ENCODE data around the gene PHKA1.
"Not testable (repeated sequence)": the region's sequence is repeated elsewhere in the genome, so short reads cannot be mapped to it uniquely, and the experiment has no call there.

PHKA1 gene

DNA sequence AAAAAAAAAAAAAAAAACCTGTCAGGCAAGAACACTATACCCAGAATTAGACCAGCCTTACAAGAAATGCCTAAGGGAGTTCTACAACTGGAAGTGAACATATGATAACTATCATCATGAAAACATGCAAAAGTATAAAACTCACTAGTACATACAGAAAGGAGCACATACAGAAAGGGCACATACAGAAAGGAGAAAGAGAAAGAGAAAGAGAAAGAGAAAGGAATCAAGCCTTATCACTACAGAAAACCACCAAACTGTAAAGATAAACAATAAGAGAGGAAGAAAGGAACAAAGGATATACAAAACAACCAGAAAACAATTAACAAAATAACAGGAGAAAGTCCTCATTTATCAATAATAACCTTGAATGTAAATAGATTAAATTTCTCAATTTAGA, 50.4 kb downstream of the PHKA1 start:
- DNase-seq, result no peak

DNA sequence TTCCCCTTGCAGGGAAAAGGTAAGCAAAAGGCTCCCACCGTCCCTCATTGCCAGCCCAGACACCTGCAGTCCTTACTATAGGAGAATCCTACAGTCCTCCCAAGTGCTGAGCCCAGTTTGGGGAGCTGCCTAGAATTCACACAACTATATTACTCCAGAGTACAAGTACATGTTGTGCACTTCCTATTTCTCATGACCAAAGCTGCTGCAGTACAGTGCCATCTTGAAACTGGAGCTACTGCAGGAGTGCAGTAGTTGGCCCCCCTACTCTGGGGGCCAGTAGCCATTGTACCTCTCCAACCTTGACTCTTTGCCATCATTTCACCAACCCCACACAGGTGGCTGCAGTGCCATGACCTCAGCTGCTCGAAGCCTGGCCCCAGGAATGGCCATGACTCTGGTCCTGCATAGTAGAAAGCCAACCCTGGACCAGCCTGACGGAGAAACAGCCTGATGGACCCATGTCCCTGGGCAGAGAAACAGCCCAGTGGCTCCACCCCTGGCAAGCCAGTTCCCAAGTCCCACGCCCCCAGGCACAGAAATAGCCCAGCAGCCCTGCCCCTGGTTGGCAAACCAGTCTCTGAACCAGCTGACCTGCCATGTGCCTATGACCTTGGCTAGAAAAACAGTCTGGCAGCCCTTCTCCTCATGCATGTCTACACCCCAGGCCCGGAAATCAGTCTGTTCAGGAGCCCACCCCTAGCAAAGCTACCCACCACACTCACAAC, 51.9 kb downstream of the PHKA1 start:
- no peak for DNase-seq

DNA sequence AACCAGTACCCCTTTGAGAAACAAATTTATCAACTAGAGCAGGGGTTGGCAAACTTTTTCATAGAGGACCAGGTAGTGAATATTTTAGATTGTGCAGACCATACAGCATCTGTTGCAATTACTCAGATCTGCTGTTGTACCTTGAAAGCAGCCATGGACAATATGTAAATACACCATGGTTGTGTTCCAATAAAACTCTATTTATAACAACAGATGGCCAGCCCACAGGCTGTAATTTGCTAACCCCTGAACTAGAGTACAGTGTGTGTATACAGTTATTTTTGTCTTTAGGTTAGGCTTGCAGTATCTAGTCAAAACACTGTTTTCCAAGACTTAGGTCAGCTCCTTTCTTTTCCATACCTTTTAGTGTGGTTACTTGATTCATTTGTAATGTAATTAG, 54.4 kb downstream of the PHKA1 start:
- no peak for DNase-seq

DNA sequence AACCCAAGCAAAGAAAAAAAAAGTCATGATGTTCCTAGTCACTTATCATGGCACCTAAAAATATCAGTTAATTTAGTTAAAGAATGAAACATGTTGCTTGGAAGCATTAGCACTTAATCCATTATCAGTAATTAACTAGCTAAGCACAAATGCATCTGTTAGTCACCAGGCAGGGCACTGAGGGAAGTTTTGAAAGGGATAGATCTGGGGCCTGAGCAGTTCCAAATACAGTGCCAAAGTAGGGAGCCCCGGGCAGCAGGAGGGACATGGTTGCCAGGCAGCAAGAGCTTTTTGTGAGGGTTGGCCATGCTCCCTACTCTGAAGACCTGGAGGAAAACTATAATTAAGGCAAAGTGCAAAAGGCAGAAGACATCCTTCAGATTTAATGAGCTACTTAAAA, 62.0 kb downstream of the PHKA1 start:
- no peak for DNase-seq

DNA sequence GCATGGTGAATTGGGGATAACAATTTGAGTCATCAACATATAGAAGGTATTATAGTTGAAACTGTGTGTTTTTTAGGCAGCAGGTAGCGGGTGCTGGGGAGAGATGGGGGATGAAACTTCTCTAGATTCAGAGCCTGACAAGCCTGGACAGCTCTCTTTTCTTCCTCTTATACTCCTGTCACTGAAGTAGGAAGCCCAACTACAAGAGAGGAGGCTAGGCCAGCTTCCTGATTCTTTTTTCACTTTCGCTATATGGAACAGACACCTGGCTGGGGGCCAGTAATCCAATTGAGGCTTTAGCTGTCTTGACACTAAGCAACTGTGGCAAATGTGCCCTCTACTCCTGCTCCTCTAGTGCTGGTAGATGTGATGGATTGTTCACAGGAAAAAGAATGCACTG, 69.2 kb downstream of the PHKA1 start:
- peak; percentile 1 for DNase-seq

DNA sequence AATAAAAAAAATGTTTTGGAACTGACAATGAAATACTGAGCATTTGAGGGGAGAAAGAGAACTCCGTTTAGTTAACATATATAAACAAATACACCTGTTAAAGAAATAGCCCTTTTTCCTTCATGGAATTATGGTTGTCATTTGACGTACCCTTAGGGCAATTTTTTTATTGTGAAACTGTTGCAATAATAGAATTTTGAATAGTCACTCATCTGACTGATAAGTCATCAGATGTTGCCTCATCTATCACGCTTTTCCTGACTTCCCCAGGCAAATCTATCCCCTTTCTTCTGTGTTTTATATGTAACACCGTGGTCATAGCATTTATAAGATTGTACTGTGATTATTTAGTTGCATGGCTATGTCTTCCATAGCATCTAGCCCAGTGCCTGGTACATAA, 72.5 kb downstream of the PHKA1 start:
- DNase-seq, result no peak

DNA sequence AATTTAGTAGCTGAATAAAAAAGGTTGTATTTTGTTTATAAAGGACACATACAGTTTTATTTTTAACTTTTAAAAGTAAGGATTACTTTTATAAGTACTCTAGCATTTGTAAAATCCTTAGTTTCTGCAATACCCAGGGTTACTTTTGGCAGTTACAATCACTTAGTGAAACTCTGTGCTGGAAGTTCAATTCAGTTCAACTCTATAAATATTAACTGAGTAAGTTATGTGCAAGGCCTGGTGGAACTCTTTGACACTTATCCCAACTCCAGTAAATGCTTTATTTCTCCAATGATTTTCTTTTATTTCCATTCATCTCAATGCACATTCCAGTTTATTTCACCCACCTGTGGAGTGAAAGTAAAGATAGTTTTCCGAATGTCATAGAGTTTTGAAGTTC, 78.2 kb downstream of the PHKA1 start:
- no peak for DNase-seq

DNA sequence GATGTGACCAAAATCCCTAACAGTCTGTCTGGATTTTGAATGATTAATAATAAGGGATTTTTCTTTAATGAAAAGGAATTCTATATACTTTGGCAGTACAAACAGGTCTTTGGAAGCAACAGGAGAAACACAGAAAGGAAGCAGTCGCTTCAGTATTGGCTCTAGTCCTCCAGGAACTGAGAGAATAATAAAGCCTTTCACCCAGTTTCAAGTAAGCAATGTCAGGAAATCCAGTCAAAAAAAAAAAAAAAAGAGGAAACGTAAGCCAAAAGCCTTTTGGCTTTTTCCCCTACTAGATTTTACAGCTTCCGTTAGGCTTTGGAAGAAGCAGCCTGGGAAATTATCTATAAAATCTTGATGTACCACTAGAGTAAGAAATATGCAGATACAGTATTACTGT, 79.8 kb downstream of the PHKA1 start:
- DNase-seq, result no peak

DNA sequence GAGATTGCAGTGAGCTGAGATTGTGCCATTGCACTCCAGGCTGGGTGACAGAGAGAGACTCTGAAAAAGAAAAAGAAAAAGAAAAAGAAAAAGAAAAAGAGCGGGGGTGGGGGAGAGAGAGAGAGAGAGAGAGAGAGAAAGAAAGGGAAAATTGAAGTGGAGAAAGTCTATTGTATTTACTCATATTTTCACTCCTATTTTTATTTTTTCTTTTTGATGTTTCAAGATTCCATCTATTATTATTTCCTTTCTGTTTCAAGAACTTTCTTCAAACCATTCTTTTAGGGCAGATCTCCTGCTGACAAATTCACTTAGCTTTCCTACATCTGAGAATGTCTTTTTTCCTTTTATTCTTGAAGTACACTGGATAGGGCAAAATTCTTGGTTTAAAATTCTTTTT, 83.9 kb downstream of the PHKA1 start:
- no peak for DNase-seq

DNA sequence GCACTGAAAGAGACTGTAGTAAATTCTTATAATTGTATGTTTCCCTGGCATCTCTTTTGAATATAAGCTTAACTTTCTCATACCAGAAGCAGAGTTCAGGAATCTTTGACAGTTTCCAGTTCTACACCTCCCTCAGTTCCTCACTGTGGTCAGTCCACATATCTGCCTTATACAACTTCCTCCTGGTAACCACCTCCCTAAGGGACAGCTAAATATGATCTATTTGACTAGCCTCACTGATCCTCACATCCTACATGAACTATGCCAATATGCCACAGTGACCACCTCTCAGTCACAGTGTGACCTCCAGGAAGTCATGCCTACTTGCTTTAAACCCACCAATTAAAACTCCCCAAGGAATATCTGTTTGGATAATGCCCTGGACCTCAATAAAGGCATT, 89.9 kb downstream of the PHKA1 start:
- peak; percentile 2 for DNase-seq

DNA sequence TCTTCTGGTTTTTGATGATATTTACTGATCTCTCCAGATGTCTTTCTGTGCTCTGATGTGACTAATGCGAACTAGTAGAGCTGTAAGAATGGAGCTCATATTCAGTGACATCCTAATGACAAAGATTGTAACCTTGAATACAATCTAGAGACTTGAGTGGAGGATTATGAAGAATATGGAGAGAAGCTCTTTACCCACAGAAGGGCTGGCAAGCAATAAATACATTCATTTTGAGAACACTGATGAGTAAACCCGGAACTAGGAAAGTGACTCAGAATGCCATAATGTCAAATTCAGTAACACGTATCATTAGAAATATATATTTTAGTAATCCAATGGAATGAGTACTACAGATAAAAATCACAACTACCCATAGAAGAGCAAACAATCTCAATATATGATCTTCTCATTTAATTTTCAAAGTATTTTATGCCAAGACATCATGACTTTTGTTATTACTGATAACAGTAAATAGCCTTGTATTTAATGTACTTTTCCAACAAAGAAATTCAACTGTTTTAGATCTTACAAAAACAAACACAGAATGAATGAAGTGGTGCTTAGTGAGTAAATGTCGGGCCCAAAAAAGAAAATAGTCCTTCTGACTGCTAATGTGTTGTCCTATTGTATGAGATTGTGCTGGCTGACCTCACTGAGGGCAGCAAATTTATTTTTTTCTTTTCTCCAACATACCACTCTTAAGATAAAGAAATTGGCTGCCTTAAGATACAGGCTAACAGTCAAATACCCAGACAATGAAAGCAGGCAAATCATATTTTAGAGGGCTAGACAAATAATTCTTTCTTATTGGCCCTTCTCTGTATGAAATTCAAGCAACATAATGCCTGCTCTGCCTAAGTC, 92.3 kb downstream of the PHKA1 start:
- DNase-seq, result no peak

DNA sequence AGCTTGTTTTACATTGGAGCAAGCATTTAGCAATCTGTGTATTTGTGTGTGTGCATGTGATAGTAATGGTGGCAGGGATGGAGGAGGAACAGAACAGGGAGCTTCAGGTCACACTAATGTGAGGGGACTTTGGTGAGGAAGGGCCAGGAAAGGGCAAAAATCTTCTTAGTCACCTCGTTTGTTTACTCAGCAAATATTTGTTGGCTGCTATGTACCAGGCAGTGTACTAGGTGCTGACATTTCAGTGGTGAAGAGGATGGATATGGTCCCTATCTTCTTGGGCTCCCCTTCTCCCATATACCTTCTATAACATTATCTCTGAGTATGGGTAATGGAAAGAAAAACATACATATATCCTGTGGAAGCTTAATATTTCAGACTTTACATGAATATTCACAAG, 92.9 kb downstream of the PHKA1 start:
- no peak for DNase-seq

DNA sequence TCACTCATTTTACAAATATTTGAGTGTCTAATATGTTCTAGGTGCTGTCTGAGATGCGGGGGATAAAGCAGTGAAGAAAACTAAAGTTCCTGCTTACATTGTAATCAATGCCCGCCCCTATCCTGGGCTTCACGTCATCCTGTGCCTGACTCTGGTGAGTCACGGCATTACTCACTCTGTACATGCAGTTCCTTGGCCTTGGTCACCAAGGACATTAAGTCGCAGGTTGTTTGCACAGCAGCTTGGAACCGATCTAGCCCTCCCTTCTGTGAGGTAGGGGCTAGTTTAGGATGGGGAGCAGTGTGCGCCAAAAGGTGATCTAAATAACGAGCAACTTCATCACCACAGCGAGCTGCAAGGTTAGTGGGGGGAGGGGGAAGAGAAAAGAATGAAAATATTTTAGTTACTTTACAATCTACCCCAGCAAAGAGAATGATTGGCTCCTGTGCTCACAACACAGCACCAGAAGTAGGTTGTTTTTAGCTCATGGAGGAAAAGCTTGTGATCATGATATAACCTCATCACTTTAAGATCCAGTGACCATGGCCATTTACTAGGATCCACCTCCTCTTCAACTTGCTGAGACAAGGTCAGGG, 93.5 kb downstream of the PHKA1 start:
- no peak for DNase-seq

DNA sequence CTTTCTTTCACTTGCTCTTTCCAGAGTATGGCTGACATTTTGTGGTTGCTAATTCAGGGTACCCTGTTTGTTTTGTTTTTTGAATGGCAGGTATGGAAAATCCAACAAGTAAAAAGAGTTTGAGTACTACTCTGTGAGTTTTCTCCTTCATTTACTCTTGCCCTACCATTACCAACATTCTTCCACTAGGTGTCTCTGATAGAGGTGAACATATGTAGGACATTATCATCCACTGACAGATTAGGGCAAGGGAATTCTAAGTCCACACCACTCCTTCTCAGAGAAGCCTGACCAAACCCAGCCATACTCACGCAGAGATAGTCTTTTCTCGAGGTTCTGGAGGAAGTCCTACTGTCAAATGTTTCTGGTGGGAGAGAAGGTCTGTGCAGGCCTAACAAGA, 104.8 kb downstream of the PHKA1 start:
- peak; percentile 34 for DNase-seq

DNA sequence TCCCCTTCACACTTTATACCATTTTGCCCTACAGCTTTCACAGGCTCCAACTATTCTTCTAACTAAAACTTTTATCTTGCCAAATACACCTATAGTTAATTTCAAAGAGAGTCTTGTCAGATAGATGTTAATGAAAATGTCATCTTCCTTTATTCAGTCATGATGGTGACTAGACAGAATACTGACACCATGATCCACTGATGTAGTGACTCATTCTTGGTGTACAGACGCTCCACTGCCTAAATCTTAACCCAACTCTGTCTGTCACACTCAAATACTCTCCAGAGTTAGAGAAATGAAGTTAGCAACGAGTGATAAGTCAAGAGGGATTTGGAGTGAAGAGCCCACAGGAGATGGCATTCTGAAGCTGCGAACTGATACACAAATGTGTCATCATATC, 109.4 kb downstream of the PHKA1 start:
- no peak for DNase-seq

DNA sequence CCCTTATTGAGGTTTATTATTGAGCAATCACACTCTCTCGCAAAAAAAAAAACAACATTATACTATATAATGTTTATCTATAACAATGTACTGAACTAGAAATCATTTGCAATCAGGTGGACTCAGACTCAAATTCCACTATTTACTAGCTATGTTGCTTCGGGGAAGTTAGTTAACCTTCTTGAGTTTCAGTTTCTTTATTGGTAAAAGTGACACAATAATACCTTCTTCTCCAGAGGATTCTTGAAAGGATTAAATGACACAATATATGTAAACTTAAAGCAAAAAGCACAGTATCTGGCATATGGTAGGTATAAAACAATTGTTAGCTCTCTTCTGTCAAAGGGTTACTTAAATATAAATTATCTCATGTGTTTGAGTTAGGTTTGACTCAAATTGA, 110.0 kb downstream of the PHKA1 start:
- no peak for DNase-seq

DNA sequence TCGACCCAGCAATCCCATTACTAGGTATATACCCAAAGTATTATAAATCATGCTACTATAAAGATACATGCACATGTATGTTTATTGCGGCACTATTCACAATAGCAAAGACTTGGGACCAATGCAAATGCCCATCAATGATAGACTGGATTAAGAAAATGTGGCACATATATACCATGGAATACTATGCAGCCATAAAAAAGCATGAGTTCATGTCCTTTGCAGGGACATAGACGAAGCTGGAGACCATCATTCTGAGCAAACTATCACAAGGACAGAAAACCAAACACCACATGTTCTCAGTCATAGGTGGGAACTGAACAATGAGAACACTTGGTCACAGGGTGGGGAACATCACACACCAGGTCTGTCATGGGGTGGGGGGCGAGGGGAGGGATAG, 123.1 kb downstream of the PHKA1 start:
- not testable (repeated sequence) for DNase-seq

DNA sequence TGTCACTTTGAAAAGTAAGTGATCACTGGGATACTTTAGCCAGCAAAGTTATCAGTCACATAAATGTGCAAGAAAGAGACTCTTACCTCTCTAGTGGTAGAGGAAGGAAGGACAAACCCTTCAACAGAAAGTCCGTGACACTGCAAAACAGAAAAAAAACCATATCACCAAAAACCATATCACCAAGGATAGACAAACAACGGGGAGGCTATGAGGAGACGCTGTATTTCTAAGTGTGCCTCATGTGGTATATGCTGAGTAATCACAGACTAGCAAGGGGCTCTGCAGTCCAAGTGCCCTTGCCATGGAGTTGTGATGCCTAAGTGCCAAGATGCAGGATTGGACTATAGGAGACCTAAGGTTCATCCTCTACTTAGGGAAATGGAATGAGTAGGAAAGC, 129.9 kb downstream of the PHKA1 start:
- DNase-seq, result peak; percentile 28

DNA sequence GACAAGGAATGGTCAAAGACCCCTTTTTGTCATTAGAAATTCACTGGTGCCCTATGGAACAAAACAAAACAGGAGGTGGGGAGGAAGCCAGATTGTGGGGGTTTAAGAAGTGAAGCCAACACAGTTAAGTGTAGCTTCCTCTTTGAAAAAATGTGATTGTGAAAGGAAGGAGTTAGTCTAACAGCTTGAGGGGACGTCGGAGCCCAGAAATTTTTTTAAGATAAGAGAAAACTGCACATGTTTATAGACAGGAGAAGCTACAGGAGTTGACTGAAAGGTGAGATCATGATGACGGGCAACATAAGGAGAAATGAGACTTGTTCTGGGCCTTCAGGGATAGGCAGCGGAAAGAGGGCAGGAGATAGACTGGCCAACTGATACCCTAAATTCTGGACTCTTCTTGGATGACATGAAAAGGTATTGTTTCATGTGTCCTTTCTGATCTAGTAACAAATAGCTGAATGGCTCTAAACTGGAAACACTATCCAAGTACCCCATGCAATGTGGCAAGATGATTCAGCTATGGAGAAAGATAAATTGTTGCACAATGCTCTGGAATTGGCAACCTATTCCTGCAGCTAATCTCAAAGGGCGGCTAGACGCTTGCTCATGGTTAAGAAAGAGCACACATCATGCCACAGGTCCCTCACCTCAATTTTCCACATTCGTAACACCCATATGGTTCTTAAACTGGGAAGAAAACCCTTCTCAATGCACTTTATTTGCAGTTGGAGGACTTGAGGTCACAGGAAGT, 137.8 kb downstream of the PHKA1 start:
- peak; percentile 9 for DNase-seq

DNA sequence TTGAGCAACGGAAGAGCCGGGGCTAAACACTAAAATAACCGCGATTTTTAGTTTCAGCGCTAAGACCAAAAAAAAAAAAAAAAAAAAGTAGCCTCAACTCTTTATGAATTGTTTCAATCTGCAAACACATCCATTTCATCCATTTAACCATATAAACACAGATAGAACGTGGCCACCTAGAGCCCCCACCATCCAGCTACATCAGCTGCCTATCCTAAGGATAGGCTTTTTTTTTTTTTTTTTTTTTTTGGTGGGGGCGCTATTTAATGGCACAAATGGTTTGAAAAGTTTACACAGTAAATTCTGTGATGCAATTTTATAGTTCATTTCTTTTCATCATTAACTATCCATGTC, 141.0 kb downstream of the PHKA1 start:
- no peak for DNase-seq

DNA sequence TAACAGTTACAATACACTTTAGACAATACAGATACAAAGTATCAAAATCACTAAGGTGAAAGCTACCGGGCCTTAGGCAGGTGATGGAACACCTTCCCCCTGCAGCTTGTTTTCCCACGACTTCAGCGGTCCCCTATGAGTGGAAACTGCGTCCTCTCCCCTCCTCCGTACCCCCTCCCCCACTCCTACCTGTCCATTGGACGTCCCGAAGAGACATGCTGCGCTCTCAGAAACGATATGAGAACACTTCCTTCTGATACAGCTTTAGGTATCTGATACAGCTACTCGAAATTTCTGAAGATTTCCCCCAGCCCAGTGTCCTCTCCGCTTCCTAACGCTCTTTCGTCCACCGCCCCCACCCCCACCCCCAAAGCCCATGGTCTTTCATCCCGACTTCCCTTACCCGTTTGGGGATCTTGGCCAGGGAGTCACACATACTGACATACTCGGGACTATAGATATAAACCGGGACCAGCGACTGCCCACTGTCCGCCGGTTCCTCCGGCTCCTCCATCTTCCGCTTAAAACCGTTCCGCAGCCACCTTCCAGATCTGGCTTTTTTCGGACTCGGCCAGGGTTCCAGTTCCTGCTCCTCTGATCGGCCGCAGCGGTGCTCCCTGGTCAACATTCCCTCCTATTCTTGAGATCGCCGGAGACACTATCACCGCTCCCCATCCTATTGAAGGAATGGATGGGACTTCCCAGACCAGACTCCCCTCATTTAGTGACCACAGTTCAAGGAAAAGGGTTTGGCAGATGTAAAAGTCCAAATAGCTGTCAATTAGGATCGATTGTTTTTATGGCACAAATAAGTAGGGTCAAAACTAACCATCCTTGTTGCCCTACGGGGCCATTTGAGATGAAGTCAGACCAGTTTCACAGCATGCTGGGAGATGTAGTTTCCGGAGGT, 141.6 kb downstream of the PHKA1 start, which contains the start of gene HDAC8:
TSS of gene HDAC8 (minus strand) at position 596 of the 910 bp plus-strand sequence. CDS start at position 514, 82 bp downstream.
- peak; percentile 84 for DNase-seq

DNA sequence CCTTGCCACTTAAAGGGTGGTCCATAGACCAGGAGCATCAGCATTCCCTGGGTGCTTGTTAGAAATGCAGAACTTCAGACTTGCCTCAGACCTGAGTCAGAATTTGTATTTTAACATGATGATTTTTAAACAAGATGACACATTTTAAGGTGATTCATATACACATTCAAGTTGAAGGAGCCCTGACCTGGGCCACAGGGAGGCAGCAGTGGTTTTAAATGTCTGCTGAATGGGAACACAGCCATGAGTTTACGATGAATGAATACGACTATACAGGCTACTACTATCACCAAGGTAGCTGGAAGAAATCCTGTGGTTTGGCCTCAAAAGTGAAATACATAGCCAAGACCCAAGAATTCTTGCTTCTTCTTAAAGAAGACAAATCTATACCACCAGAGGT, 144.3 kb downstream of the PHKA1 start:
- no peak for DNase-seq
